GM21529 (cell line): ENCODE measurements around the gene OXSR1.

Experiments
- ATAC-seq: cut with Tn5 transposase; IDR thresholded peaks from one replicate; pipeline ENCODE4 v1.9.1; 2021; ENCODE audit not compliant: unreplicated experiment

Gene OXSR1

DNA sequence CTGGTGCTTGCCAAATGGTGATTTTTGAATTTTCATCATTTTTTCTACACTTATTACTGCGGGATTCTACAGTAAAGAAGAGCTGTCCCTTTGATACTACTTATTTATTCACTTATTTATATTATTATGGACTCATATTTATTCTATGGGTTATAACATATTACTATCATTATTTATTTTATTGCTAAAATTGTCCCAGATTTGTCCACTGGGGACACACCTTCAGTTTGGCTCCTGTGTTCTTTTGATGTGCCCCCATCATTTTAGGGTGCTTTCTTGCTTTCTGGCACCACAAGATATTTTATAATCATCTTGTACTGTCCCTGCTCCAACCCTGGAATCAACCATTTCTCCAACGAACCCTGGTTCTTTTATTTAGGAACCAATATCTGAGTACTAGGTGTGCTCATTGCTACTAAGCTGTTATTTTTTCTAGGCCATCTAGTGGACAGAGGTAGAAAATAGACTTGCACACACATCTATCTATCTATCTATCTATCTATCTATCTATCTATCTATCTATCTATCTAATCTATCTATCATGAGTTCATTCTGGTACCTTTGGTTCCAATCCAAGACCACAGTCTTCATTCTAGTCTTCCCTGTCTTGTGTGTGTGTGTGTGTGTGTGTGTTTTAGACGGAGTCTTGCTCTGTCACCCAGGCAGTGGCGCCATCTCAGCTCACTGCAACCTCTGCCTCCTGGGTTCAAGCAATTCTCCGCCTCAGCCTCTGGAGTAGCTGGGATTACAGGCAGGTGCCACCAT is 132.8 kb downstream of the OXSR1 start:
- ATAC-seq: peak; percentile 61
